Endothelial cell of umbilical vein (primary cell): Measurements from ENCODE around the gene INSYN2B. TPM values are rescaled to one million over a fixed set of nuclear protein-coding genes. Genes with fewer than 3 reads are reported as not detected.

Experiments used
- BruUV-seq: library from RNA; stranded (reverse); fragments of 400-500 nt; replicated peaks from 2 replicates; lab custom pipeline; 2021; lab: Mats Ljungman, UMichigan
- CTCF ChIA-PET: fragments of 300-600, 350-600 bp; sonication (Branson Sonifier 250); formaldehyde crosslinking; loops from one replicate; lab custom pipeline; 2021; ENCODE audit warnings: antibody characterized with exemption, inconsistent platforms; lab: Charles Lee
- POLR2A ChIA-PET: fragments of 300-600, 350-600 bp; sonication (Branson Sonifier 250); formaldehyde crosslinking; loops from one replicate; lab custom pipeline; 2021; ENCODE audit warnings: antibody characterized with exemption, inconsistent platforms; lab: Charles Lee
- DNase-seq: peaks from one replicate; pipeline ENCODE4 v3.0.0-alpha.2; 2011; ENCODE audit warnings: low read depth, low spot score
- FAIRE-seq: peaks from 2 replicates; lab custom pipeline; 2011; peaks lifted over from hg19 to GRCh38; lab: Jason Lieb, UNC
- H2AFZ ChIP-seq: 2 replicates; pipeline ENCODE4 v1.6.0; 2012; ENCODE audit warnings: low read depth, low read length, control low read depth, inconsistent platforms
- H3K27ac ChIP-seq: 2 replicates; pipeline ENCODE4 v1.5.1; 2011; ENCODE audit warnings: low read depth, mild to moderate bottlenecking, control low read depth, low read length, moderate library complexity; ENCODE audit not compliant: insufficient read depth
- H3K27me3 ChIP-seq, 2 experiments: 2 replicates each; pipeline versions ENCODE4 v1.6.0 to v1.6.1; 2011; ENCODE audit warnings: low read length in 2 of 2, mixed read lengths in 1 of 2; ENCODE audit not compliant: control insufficient read depth in 2 of 2, insufficient read depth in 2 of 2
- H3K36me3 ChIP-seq, 2 experiments: 2 replicates in 1 of 2; 3 replicates in 1 of 2; pipeline ENCODE4 v1.5.1; 2011; ENCODE audit warnings: low read length in 2 of 2, mild to moderate bottlenecking in 1 of 2, moderate library complexity in 1 of 2; ENCODE audit not compliant: control insufficient read depth in 2 of 2, insufficient read depth in 2 of 2; ENCODE audit errors: extremely low read depth in 1 of 2
- H3K4me1 ChIP-seq: 3 replicates; pipeline ENCODE4 v1.5.1; 2011; ENCODE audit warnings: mild to moderate bottlenecking, low read length; ENCODE audit not compliant: control insufficient read depth, insufficient read depth; ENCODE audit errors: extremely low read depth
- H3K4me2 ChIP-seq: 2 replicates; pipeline ENCODE4 v1.6.1; 2011; ENCODE audit warnings: low read length, control low read depth, mixed read lengths; ENCODE audit not compliant: insufficient read depth
- H3K4me3 ChIP-seq, 3 experiments: fragments of 200-600 bp in 1 of 3; sonication (generic), shearing (Covaris generic) in 1 of 3; replicated peaks in 1 of 3; 2 replicates each; pipeline ENCODE4 v1.5.1; 2011 to 2016; ENCODE audit warnings: control low read depth in 3 of 3, low read length in 3 of 3, mild to moderate bottlenecking in 2 of 3, inconsistent platforms in 1 of 3, low read depth in 1 of 3, moderate library complexity in 1 of 3; ENCODE audit not compliant: insufficient read depth in 1 of 3
- H3K79me2 ChIP-seq: 2 replicates; pipeline ENCODE4 v1.6.0; 2012; ENCODE audit warnings: low read length, inconsistent platforms; ENCODE audit not compliant: control insufficient read depth, insufficient read depth
- H3K9ac ChIP-seq: replicated peaks from 2 replicates; pipeline ENCODE3; 2011; ENCODE audit warnings: low read length, control low read depth; ENCODE audit not compliant: insufficient read depth; ENCODE audit errors: extremely low read depth
- H3K9me1 ChIP-seq: replicated peaks from 3 replicates; pipeline ENCODE4 v1.6.0; 2011; ENCODE audit warnings: mild to moderate bottlenecking, low read length; ENCODE audit not compliant: control insufficient read depth, insufficient read depth; ENCODE audit errors: extremely low read depth
- H3K9me3 ChIP-seq: replicated peaks from 2 replicates; pipeline ENCODE4 v1.5.1; 2012; ENCODE audit warnings: low read length, inconsistent platforms; ENCODE audit not compliant: control insufficient read depth, insufficient read depth
- H4K20me1 ChIP-seq: replicated peaks from 2 replicates; pipeline ENCODE3; 2011; ENCODE audit warnings: mild to moderate bottlenecking, low read length; ENCODE audit not compliant: control insufficient read depth, insufficient read depth; ENCODE audit errors: extremely low read depth
- CTCF ChIP-seq, 2 donors: IDR thresholded peaks; 1 replicate in 1 of 2; 2 replicates in 1 of 2; pipeline ENCODE4 v1.5.1; 2011; ENCODE audit warnings: low read length in 2 of 2, mild to moderate bottlenecking in 2 of 2, moderate library complexity in 2 of 2, control low read depth in 1 of 2, inconsistent platforms in 1 of 2, low read depth in 1 of 2; ENCODE audit not compliant: insufficient read depth in 1 of 2; ENCODE audit errors: extremely low read depth in 1 of 2
- EZH2 ChIP-seq: IDR thresholded peaks from 2 replicates; pipeline ENCODE4 v1.6.1; 2012; ENCODE audit warnings: borderline replicate concordance, low read depth, mild to moderate bottlenecking, moderate library complexity, low read length, inconsistent platforms; ENCODE audit not compliant: severe bottlenecking
- FOS ChIP-seq: IDR thresholded peaks from 2 replicates; pipeline ENCODE4 v1.6.1; 2011; ENCODE audit warnings: mild to moderate bottlenecking, low read length, moderate library complexity, borderline replicate concordance; ENCODE audit not compliant: insufficient read depth
- GATA2 ChIP-seq: IDR thresholded peaks from 2 replicates; pipeline ENCODE4 v1.7.0; 2011; ENCODE audit warnings: low read depth, mild to moderate bottlenecking, moderate library complexity, mixed read lengths, low read length; ENCODE audit not compliant: insufficient read length, insufficient read depth
- JUN ChIP-seq: IDR thresholded peaks from 2 replicates; pipeline ENCODE4 v1.6.1; 2011; ENCODE audit warnings: borderline replicate concordance, low read depth; ENCODE audit not compliant: insufficient read length, insufficient read depth
- MYC ChIP-seq: IDR thresholded peaks from one replicate; pipeline ENCODE4 v1.6.1; 2011; ENCODE audit warnings: mild to moderate bottlenecking, low read depth, low read length
- POLR2A ChIP-seq: IDR thresholded peaks from 2 replicates; pipeline ENCODE4 v1.6.1; 2012; ENCODE audit warnings: low read depth, mild to moderate bottlenecking, control low read depth, low read length
- POLR2AphosphoS5 ChIP-seq: IDR thresholded peaks from 2 replicates; pipeline ENCODE4 v1.6.1; 2012; ENCODE audit warnings: low read depth, mild to moderate bottlenecking, control low read depth, low read length, moderate library complexity; ENCODE audit not compliant: insufficient read depth
- dilution Hi-C: fragments of 300-500 bp; cut with MboI; formaldehyde crosslinking; loops from one replicate; pipeline ENCODE4 v1.15.0; 2019; ENCODE audit warnings: low sequenced_read_pairs; ENCODE audit not compliant: extremely low pct_ligation_motif_present
- intact Hi-C: fragments of 100-400 bp; cut with micrococcal nuclease; formaldehyde crosslinking; loops from one replicate; pipeline ENCODE4 v1.10.0; 2022
- polyA plus RNA-seq, 4 experiments: library from polyadenylated mRNA; depleted of rRNA in 3 of 4; stranded (reverse) in 3 of 4; unstranded in 1 of 4; fragments of >200 nt; gene quantifications; 2 replicates each; pipeline versions ENCODE4 v1.2.1 to v1.2.3, GENCODE V29; 2011 to 2012; ENCODE audit warnings: missing spikeins in 1 of 4
- total RNA-seq: library from RNA; stranded (reverse); gene quantifications from 2 replicates; pipeline ENCODE4 v1.2.3, GENCODE V29; 2021
- TF ChIP-seq, protein P1 (sequence below): IDR thresholded peaks from 2 replicates; pipeline ENCODE4 v1.6.1; 2011; ENCODE audit not compliant: insufficient read depth, insufficient read length

Gene INSYN2B
- total and polyA plus RNA-seq, 2 donors (not counting 3 experiments of a cell fraction or from before 2014, with no cell fraction given): 8.2 to 17.1 TPM

DNA sequence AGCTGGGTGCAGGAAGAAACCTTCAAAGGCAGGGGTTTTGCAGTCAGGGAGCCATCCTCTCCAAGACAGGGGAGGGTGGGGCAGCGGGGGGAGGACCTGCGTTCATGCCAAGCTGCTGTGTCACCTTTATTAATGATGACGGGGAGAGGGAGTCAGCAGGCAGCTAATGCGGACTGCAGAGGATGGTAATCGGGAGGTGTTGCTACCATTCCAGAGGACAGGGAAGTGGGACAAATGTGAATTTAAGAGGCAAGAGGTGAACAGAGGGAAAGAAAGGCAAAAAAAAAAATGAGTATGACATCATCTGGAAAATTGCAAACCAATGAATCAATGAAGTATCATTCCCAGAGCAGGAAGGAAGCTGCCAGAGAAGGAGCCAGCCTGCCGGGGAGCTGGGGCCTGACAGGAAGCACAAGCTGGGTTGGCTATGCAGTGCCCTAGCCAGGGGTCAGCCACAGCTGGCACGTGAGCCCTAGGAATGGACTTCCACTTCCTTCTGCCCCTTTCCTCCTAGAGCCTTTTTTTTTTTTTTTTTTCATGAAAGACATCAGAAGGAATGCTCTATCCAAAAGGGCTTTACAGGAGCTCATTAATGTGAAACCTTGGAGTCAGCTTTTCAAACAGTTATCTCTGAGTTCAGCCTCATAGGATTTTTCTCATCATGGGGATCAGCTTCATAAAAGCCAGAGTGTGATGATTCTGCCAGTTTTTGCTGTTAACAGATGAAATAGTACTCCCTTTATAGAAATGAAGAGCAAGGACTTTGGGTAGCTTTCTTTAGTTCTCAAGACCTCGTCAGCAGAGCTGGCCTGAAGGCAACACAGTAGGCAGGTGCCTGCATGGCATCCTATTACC lies 9.2 kb downstream of the INSYN2B start:
- Histone ChIP-seq H3K36me3 (no peaks in the 10 kb centered on the region), H3K4me3 (peak overlapping the region in 1 of 3 experiments; percentile 12), H3K9me3 (no peaks in the 10 kb centered on the region), H4K20me1 (no peaks in the 10 kb centered on the region), H2AFZ (no peak overlapping the region), H3K4me2 (peak overlapping the region; percentile 55), H3K27ac (peak overlapping the region; percentile 97), H3K79me2 (peaks cover 91% of the 10 kb centered on the region), H3K9ac (peak overlapping the region; percentile 77), H3K27me3 (no peaks in the 10 kb centered on the region), H3K4me1 (peaks cover 60% of the 10 kb centered on the region), H3K9me1 (no peaks in the 10 kb centered on the region)
- FAIRE-seq: peak; percentile 96
- intact Hi-C loops (loop anchor here (1.0 to 5.0 kb wide), 3 partner anchors 25 to 1394 kb away; partner anchors contain the start of gene PANK3), dilution Hi-C loops (no loop called here)
- ChIA-PET POLR2A (interaction anchor here (0.6 to 1.1 kb wide), 4 partner anchors 9 to 274 kb away, joined by 3 to 8 read pairs (median 4); partner anchors contain the start of gene INSYN2B), CTCF (interaction anchor here (0.7 to 2.8 kb wide), 15 partner anchors 9 to 274 kb away, joined by 3 to 74 read pairs (median 4); partner anchors contain the start of gene INSYN2B)
- TSS peak; percentile 98 for BruUV-seq
- TF ChIP-seq JUN: peak; percentile 93
- peak; percentile 98 for TF ChIP-seq POLR2AphosphoS5
- TF ChIP-seq GATA2: peak; percentile 63
- no peak for TF ChIP-seq EZH2
- TF ChIP-seq FOS: peak; percentile 86
- peak; percentile 77 for TF ChIP-seq POLR2A
- TF ChIP-seq, protein P1, sequence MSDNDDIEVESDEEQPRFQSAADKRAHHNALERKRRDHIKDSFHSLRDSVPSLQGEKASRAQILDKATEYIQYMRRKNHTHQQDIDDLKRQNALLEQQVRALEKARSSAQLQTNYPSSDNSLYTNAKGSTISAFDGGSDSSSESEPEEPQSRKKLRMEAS: peak; percentile 52
- peak; percentile 27 for TF ChIP-seq MYC
- no peak for TF ChIP-seq CTCF (IDR thresholded peaks at IDR 0.05; ENCODE audit: extremely low read depth in 1 of 2, insufficient read depth in 1 of 2, low read depth in 1 of 2, low read length in 2 of 2)
- peak; percentile 85 for DNase-seq
